H9 (cell line): Measurements from ENCODE around the gene C1QL4. TPM values are rescaled to one million over a fixed set of nuclear protein-coding genes. Genes with fewer than 3 reads are reported as not detected.
A peak's percentile ranks its signal among the peaks of the same experiment; 100 is the strongest.

ENCODE experiments used
- DNase-seq: peaks from one replicate; pipeline ENCODE4 v3.0.0-alpha.2; 2017
- H2AFZ ChIP-seq: one replicate; pipeline ENCODE4 v1.6.1; 2013; ENCODE audit warnings: mild to moderate bottlenecking, low read length, control low read depth, moderate library complexity
- H2AK5ac ChIP-seq: 2 replicates; pipeline ENCODE4 v1.6.1; 2013; ENCODE audit warnings: low read length, control low read depth, mixed read lengths; ENCODE audit not compliant: insufficient read length
- H2BK120ac ChIP-seq: one replicate; pipeline ENCODE4 v1.6.1; 2013; ENCODE audit warnings: low read depth, mild to moderate bottlenecking, low read length, control low read depth, inconsistent platforms; ENCODE audit not compliant: poor library complexity, severe bottlenecking
- H2BK12ac ChIP-seq: 2 replicates; pipeline ENCODE4 v1.6.1; 2013; ENCODE audit warnings: low read length, control low read depth, mixed read lengths, low read depth; ENCODE audit not compliant: insufficient read length
- H2BK15ac ChIP-seq: 2 replicates; pipeline ENCODE4 v1.6.1; 2013; ENCODE audit warnings: low read depth, low read length, control low read depth
- H2BK20ac ChIP-seq: one replicate; pipeline ENCODE4 v1.6.1; 2013; ENCODE audit warnings: low read depth, mild to moderate bottlenecking, low read length, control low read depth, inconsistent platforms; ENCODE audit not compliant: poor library complexity, severe bottlenecking
- H2BK5ac ChIP-seq: 2 replicates; pipeline ENCODE4 v1.6.1; 2013; ENCODE audit warnings: low read length, control low read depth, mixed read lengths; ENCODE audit not compliant: insufficient read length
- H3K14ac ChIP-seq: 2 replicates; pipeline ENCODE4 v1.6.1; 2013; ENCODE audit warnings: low read length, control low read depth; ENCODE audit not compliant: insufficient read depth
- H3K18ac ChIP-seq: 2 replicates; pipeline ENCODE4 v1.6.1; 2013; ENCODE audit warnings: low read depth, mild to moderate bottlenecking, mixed read lengths, low read length, control low read depth; ENCODE audit not compliant: insufficient read length
- H3K23ac ChIP-seq: 2 replicates; pipeline ENCODE4 v1.6.1; 2013; ENCODE audit warnings: low read length, control low read depth, mixed read lengths, low read depth; ENCODE audit not compliant: insufficient read length
- H3K23me2 ChIP-seq: 2 replicates; pipeline ENCODE4 v1.6.1; 2013; ENCODE audit warnings: low read depth, mild to moderate bottlenecking, mixed read lengths, low read length, control low read depth; ENCODE audit not compliant: insufficient read length, poor library complexity, severe bottlenecking
- H3K27ac ChIP-seq: 2 replicates; pipeline ENCODE4 v1.5.1; 2013; ENCODE audit warnings: low read length, control low read depth, mixed read lengths, low read depth; ENCODE audit not compliant: insufficient read length
- H3K27me3 ChIP-seq: 2 replicates; pipeline ENCODE4 v1.6.1; 2013; ENCODE audit warnings: low read length, control low read depth, inconsistent platforms; ENCODE audit not compliant: insufficient read depth
- H3K4ac ChIP-seq: 2 replicates; pipeline ENCODE4 v1.6.1; 2013; ENCODE audit warnings: low read depth, mild to moderate bottlenecking, control low read depth, inconsistent platforms, low read length, moderate library complexity
- H3K4me1 ChIP-seq: 2 replicates; pipeline ENCODE4 v1.6.1; 2013; ENCODE audit warnings: low read length, control low read depth, inconsistent platforms; ENCODE audit not compliant: insufficient read depth
- H3K4me2 ChIP-seq: 2 replicates; pipeline ENCODE4 v1.6.1; 2013; ENCODE audit warnings: low read length, control low read depth, mixed read lengths; ENCODE audit not compliant: insufficient read length, insufficient read depth
- H3K56ac ChIP-seq: 2 replicates; pipeline ENCODE4 v1.6.1; 2013; ENCODE audit warnings: low read depth, mild to moderate bottlenecking, mixed read lengths, low read length, control low read depth; ENCODE audit not compliant: insufficient read length
- H3K79me1 ChIP-seq: 2 replicates; pipeline ENCODE4 v1.6.1; 2013; ENCODE audit warnings: low read depth, mild to moderate bottlenecking, moderate library complexity, low read length, control low read depth, inconsistent platforms; ENCODE audit not compliant: insufficient read depth, poor library complexity, severe bottlenecking
- H3K79me2 ChIP-seq: 2 replicates; pipeline ENCODE4 v1.6.1; 2013; ENCODE audit warnings: low read length, control low read depth, inconsistent platforms; ENCODE audit not compliant: insufficient read depth
- H3K9ac ChIP-seq: 2 replicates; pipeline ENCODE4 v1.6.1; 2013; ENCODE audit warnings: low read length, control low read depth, mixed read lengths; ENCODE audit not compliant: insufficient read length; ENCODE audit errors: extremely low read depth
- H3K9me3 ChIP-seq: one replicate; pipeline ENCODE4 v1.6.1; 2013; ENCODE audit warnings: low read depth, low read length, inconsistent platforms; ENCODE audit not compliant: control insufficient read depth
- H3T11ph ChIP-seq: one replicate; pipeline ENCODE4 v1.6.1; 2013; ENCODE audit warnings: mild to moderate bottlenecking, low read length, control low read depth, inconsistent platforms
- H4K20me1 ChIP-seq: one replicate; pipeline ENCODE4 v1.6.1; 2013; ENCODE audit not compliant: control insufficient read depth, insufficient read length, insufficient read depth
- H4K5ac ChIP-seq: 2 replicates; pipeline ENCODE4 v1.6.1; 2013; ENCODE audit warnings: low read depth, mild to moderate bottlenecking, mixed read lengths, low read length, control low read depth; ENCODE audit not compliant: insufficient read length
- H4K8ac ChIP-seq: replicated peaks from 2 replicates; pipeline ENCODE4 v1.6.1; 2013; ENCODE audit warnings: low read length, control low read depth, mixed read lengths, low read depth; ENCODE audit not compliant: insufficient read length
- H4K91ac ChIP-seq: 2 replicates; pipeline ENCODE4 v1.6.1; 2013; ENCODE audit warnings: low read depth, mild to moderate bottlenecking, moderate library complexity, mixed read lengths, low read length, control low read depth; ENCODE audit not compliant: insufficient read length
- H3K27ac Mint-ChIP-seq, 3 experiments: 2 replicates in 2 of 3; 3 replicates in 1 of 3; pipeline ENCODE4 v1.8.0; 2020 to 2021; ENCODE audit warnings: mixed read lengths in 3 of 3, mild to moderate bottlenecking in 1 of 3, moderate library complexity in 1 of 3
- H3K27me3 Mint-ChIP-seq: 2 replicates; pipeline ENCODE4 v1.8.0; 2021; ENCODE audit warnings: low read depth, mild to moderate bottlenecking, moderate library complexity, mixed read lengths
- H3K36me3 Mint-ChIP-seq, 3 experiments: 2 replicates in 2 of 3; 3 replicates in 1 of 3; pipeline ENCODE4 v1.8.0; 2020 to 2021; ENCODE audit warnings: low read depth in 3 of 3, mixed read lengths in 3 of 3; ENCODE audit not compliant: insufficient read depth in 1 of 3
- H3K4me1 Mint-ChIP-seq, 2 experiments: 2 replicates each; pipeline ENCODE4 v1.8.0; 2020; ENCODE audit warnings: mixed read lengths in 2 of 2
- H3K4me3 Mint-ChIP-seq, 2 experiments: 2 replicates in 1 of 2; 3 replicates in 1 of 2; pipeline ENCODE4 v1.8.0; 2020 to 2021; ENCODE audit warnings: mild to moderate bottlenecking in 2 of 2, mixed read lengths in 2 of 2, moderate library complexity in 1 of 2
- H3K9me3 Mint-ChIP-seq, 2 experiments: 2 replicates in 1 of 2; 3 replicates in 1 of 2; pipeline ENCODE4 v1.8.0; 2020; ENCODE audit warnings: mild to moderate bottlenecking in 2 of 2, mixed read lengths in 2 of 2, moderate library complexity in 1 of 2
- WGBS: extraction: QIAGEN DNeasy Blood & Tissue Kit; methylation state at CpG from one replicate; pipeline ENCODE4 v1.1.7; 2013; ENCODE audit warnings: missing lambda C conversion rate, low lambda C conversion rate, mixed read lengths; ENCODE audit not compliant: insufficient read length; ENCODE audit errors: extremely low coverage; 5-methylcytosine and 5-hydroxymethylcytosine counted together
- total RNA-seq: library from RNA; stranded (reverse); gene quantifications from 2 replicates; pipeline ENCODE4 v1.2.1, GENCODE V29; 2021
- TF ChIP-seq, protein P1 (sequence below): fragments of 200-600 bp; sonication (generic); conservative IDR thresholded peaks from 3 replicates; pipeline ENCODE4 v1.8.0; 2021; ENCODE audit warnings: antibody characterized with exemption, mild to moderate bottlenecking

C1QL4 gene
- total RNA-seq, 1 experiment from 2014 or later, result 1.9 TPM

DNA sequence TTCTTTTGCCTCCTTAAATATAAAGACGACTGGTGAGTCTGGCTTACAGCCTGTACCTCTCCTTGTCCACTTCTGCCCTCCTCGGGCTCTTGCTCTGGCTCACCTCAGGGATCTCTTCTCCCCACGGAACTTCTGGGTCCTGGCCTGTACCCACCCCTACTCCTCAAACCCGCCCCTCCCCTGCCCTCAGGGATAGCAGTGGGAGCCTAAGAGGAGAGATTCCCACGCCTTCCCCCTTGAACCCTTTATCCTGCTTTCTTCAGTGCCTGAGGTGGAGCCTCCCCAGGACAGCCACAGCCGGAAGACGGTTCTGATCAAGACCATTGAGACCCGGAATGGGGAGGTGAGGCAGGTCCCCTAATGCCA is 39.3 kb downstream of the C1QL4 start:
- Histone ChIP-seq H3K18ac (no peak overlapping the region), H2BK120ac (no peak overlapping the region), H2AK5ac (no peak overlapping the region), H2AFZ (no peak overlapping the region), H2BK20ac (no peak overlapping the region), H4K8ac (no peak overlapping the region), H3K56ac (no peak overlapping the region), H3K79me2 (no peaks in the 10 kb centered on the region), H2BK5ac (no peak overlapping the region), H3K4me1 (no peaks in the 10 kb centered on the region), H3T11ph (no peak overlapping the region), H4K91ac (no peak overlapping the region), H3K4me2 (peak overlapping the region; percentile 53), H3K27me3 (peaks cover 54% of the 10 kb centered on the region), H3K9ac (no peak overlapping the region), H2BK15ac (no peak overlapping the region), H3K23ac (no peak overlapping the region), H3K27ac (no peak overlapping the region), H3K4ac (no peak overlapping the region), H2BK12ac (no peak overlapping the region), H3K79me1 (no peaks in the 10 kb centered on the region), H3K23me2 (peaks cover 5% of the 10 kb centered on the region), H3K14ac (no peak overlapping the region), H3K9me3 (no peaks in the 10 kb centered on the region), H4K5ac (no peak overlapping the region), H4K20me1 (peaks cover 3% of the 10 kb centered on the region)
- Mint-ChIP-seq H3K27ac (no peak overlapping the region), H3K4me3 (peak overlapping the region; percentile 57 to 78), H3K27me3 (peaks cover 90% of the 10 kb centered on the region), H3K36me3 (no peaks in the 10 kb centered on the region; a peak in 2 of 7 replicates), H3K4me1 (peaks cover 14 to 38% of the 10 kb centered on the region in 2 experiments), H3K9me3 (peaks cover 0 to 2% of the 10 kb centered on the region in 2 experiments; a peak in 1 of 5 replicates)
- DNase-seq, result no peak
- no CpG with 5 or more reads among the region's 8 CpGs for WGBS
- TF ChIP-seq, protein P1, sequence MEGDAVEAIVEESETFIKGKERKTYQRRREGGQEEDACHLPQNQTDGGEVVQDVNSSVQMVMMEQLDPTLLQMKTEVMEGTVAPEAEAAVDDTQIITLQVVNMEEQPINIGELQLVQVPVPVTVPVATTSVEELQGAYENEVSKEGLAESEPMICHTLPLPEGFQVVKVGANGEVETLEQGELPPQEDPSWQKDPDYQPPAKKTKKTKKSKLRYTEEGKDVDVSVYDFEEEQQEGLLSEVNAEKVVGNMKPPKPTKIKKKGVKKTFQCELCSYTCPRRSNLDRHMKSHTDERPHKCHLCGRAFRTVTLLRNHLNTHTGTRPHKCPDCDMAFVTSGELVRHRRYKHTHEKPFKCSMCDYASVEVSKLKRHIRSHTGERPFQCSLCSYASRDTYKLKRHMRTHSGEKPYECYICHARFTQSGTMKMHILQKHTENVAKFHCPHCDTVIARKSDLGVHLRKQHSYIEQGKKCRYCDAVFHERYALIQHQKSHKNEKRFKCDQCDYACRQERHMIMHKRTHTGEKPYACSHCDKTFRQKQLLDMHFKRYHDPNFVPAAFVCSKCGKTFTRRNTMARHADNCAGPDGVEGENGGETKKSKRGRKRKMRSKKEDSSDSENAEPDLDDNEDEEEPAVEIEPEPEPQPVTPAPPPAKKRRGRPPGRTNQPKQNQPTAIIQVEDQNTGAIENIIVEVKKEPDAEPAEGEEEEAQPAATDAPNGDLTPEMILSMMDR, result no peak
